Measurements from ENCODE around the gene CD40.

The CD40 gene

GRCh38 chr20:46154305-46154704 is 36.2 kb downstream of the CD40 start:
- DNase-seq (ENCODE audit: low read depth) = no peak
- TF ChIP-seq CTCF (IDR thresholded peaks at IDR 0.05; ENCODE audit: insufficient read depth, low read depth, low read length, missing control alignments) = no peak
- no peak overlapping the region for H3K4me3 ChIP-seq (ENCODE audit: low read depth, low read length)

- DNase-seq (ENCODE audit: low read depth) = no peak
- TF ChIP-seq CTCF (IDR thresholded peaks at IDR 0.05; ENCODE audit: insufficient read depth, low read depth, low read length, missing control alignments) = no peak
- no peak overlapping the region for H3K4me3 ChIP-seq (ENCODE audit: low read depth, low read length)
These were observed 36.7 kb downstream of the CD40 start for GRCh38 chr20:46154796-46155195.

GRCh38 chr20:46156065-46156464 is 38.0 kb downstream of the CD40 start:
- TF ChIP-seq CTCF (IDR thresholded peaks at IDR 0.05; ENCODE audit: insufficient read depth, low read depth, low read length, missing control alignments) = no peak
- DNase-seq (ENCODE audit: low read depth) = no peak
- H3K4me3 ChIP-seq (ENCODE audit: low read depth, low read length) = no peak overlapping the region

GRCh38 chr20:46157076-46157592 is 39.0 kb downstream of the CD40 start:
- H3K4me3 ChIP-seq (ENCODE audit: low read depth, low read length) = no peak overlapping the region
- DNase-seq (ENCODE audit: low read depth) = no peak
- no peak for TF ChIP-seq CTCF (IDR thresholded peaks at IDR 0.05; ENCODE audit: insufficient read depth, low read depth, low read length, missing control alignments)

GRCh38 chr20:46157625-46158024 is 39.5 kb downstream of the CD40 start:
- H3K4me3 ChIP-seq (ENCODE audit: low read depth, low read length) = no peak overlapping the region
- TF ChIP-seq CTCF (IDR thresholded peaks at IDR 0.05; ENCODE audit: insufficient read depth, low read depth, low read length, missing control alignments) = no peak
- DNase-seq (ENCODE audit: low read depth) = no peak

GRCh38 chr20:46158476-46158987 is 40.4 kb downstream of the CD40 start:
- DNase-seq (ENCODE audit: low read depth) = no peak
- no peak for TF ChIP-seq CTCF (IDR thresholded peaks at IDR 0.05; ENCODE audit: insufficient read depth, low read depth, low read length, missing control alignments)
- H3K4me3 ChIP-seq (ENCODE audit: low read depth, low read length) = no peak overlapping the region

Data from GM12865 (cell line).